Neuronal stem cell (in vitro differentiated cells): ENCODE results near the gene POLDIP2.

Experiments used
- DNase-seq: peaks from one replicate; pipeline ENCODE4 v3.0.0-alpha.2; 2013; ENCODE audit warnings: low spot score
- H2AFZ ChIP-seq: one replicate; pipeline ENCODE4 v1.6.1; 2013; ENCODE audit warnings: mild to moderate bottlenecking, low read length, inconsistent platforms
- H2AK5ac ChIP-seq: 2 replicates; pipeline ENCODE4 v1.6.1; 2013; ENCODE audit warnings: low read depth, mild to moderate bottlenecking, inconsistent platforms, low read length, moderate library complexity, mixed read lengths
- H2BK120ac ChIP-seq: 2 replicates; pipeline ENCODE4 v1.6.1; 2013; ENCODE audit warnings: low read depth, mild to moderate bottlenecking, inconsistent platforms, low read length, moderate library complexity, mixed read lengths
- H2BK12ac ChIP-seq: one replicate; pipeline ENCODE4 v1.6.1; 2013; ENCODE audit warnings: low read length, inconsistent platforms
- H2BK15ac ChIP-seq: 2 replicates; pipeline ENCODE4 v1.6.1; 2013; ENCODE audit warnings: mild to moderate bottlenecking, low read length, inconsistent platforms, mixed read lengths
- H2BK5ac ChIP-seq: one replicate; pipeline ENCODE4 v1.6.1; 2013; ENCODE audit warnings: inconsistent platforms, mild to moderate bottlenecking, low read length, moderate library complexity
- H3K14ac ChIP-seq: one replicate; pipeline ENCODE4 v1.6.1; 2013; ENCODE audit warnings: low read length, inconsistent platforms
- H3K18ac ChIP-seq: 2 replicates; pipeline ENCODE4 v1.6.1; 2013; ENCODE audit warnings: low read length, inconsistent platforms
- H3K23ac ChIP-seq: 2 replicates; pipeline ENCODE4 v1.6.1; 2013; ENCODE audit warnings: low read depth, mild to moderate bottlenecking, mixed read lengths, low read length, inconsistent platforms; ENCODE audit not compliant: poor library complexity
- H3K27ac ChIP-seq: replicated peaks from 3 replicates; pipeline ENCODE4 v1.5.1; 2013; ENCODE audit warnings: low read length, inconsistent platforms
- H3K27me3 ChIP-seq, 3 experiments: 2 replicates each; pipeline ENCODE4 v1.6.1; 2013; ENCODE audit warnings: low read length in 3 of 3, mild to moderate bottlenecking in 2 of 3, inconsistent platforms in 1 of 3, low read depth in 1 of 3, mixed read lengths in 1 of 3, moderate library complexity in 1 of 3; ENCODE audit not compliant: control insufficient read depth in 3 of 3, insufficient read depth in 3 of 3
- H3K36me3 ChIP-seq, 2 donors: replicated peaks in 1 of 2; 2 replicates each; pipeline ENCODE4 v1.6.1; 2013; ENCODE audit warnings: low read length in 2 of 2; ENCODE audit not compliant: control insufficient read depth in 2 of 2, insufficient read depth in 2 of 2
- H3K4ac ChIP-seq: 2 replicates; pipeline ENCODE4 v1.6.1; 2013; ENCODE audit warnings: inconsistent platforms, mild to moderate bottlenecking, low read length, moderate library complexity
- H3K4me1 ChIP-seq, 2 donors: 1 replicate in 1 of 2; 2 replicates in 1 of 2; pipeline ENCODE4 v1.6.1; 2013; ENCODE audit warnings: low read length in 2 of 2, low read depth in 1 of 2; ENCODE audit not compliant: control insufficient read depth in 2 of 2, insufficient read depth in 1 of 2
- H3K4me2 ChIP-seq: one replicate; pipeline ENCODE4 v1.6.1; 2013; ENCODE audit warnings: mild to moderate bottlenecking, low read length, inconsistent platforms; ENCODE audit not compliant: insufficient read depth, poor library complexity, severe bottlenecking
- H3K4me3 ChIP-seq, 2 donors: 2 replicates each; pipeline ENCODE4 v1.5.1; 2013; ENCODE audit warnings: low read length in 2 of 2, mild to moderate bottlenecking in 2 of 2, inconsistent platforms in 1 of 2, moderate library complexity in 1 of 2
- H3K79me1 ChIP-seq: one replicate; pipeline ENCODE4 v1.6.1; 2013; ENCODE audit warnings: low read depth, mild to moderate bottlenecking, inconsistent platforms, low read length, moderate library complexity
- H3K9ac ChIP-seq: one replicate; pipeline ENCODE4 v1.6.1; 2013; ENCODE audit warnings: mild to moderate bottlenecking, low read depth, low read length, inconsistent platforms; ENCODE audit not compliant: poor library complexity
- H3K9me3 ChIP-seq, 2 donors: replicated peaks in 1 of 2; 2 replicates each; pipeline versions ENCODE3 to v1.6.1; 2013; ENCODE audit warnings: low read length in 2 of 2, mild to moderate bottlenecking in 2 of 2, inconsistent platforms in 1 of 2, low read depth in 1 of 2, mixed read lengths in 1 of 2, moderate library complexity in 1 of 2; ENCODE audit not compliant: control insufficient read depth in 2 of 2, insufficient read depth in 1 of 2
- H4K8ac ChIP-seq: one replicate; pipeline ENCODE4 v1.6.1; 2013; ENCODE audit warnings: low read depth, mild to moderate bottlenecking, inconsistent platforms, low read length, moderate library complexity
- H4K91ac ChIP-seq: one replicate; pipeline ENCODE4 v1.6.1; 2013; ENCODE audit warnings: low read length, low read depth, mild to moderate bottlenecking, inconsistent platforms; ENCODE audit not compliant: poor library complexity
- WGBS, 2 donors: extraction: QIAGEN DNeasy Blood & Tissue Kit; methylation state at CpG; one replicate each; pipeline ENCODE4 v1.1.7; 2013; ENCODE audit warnings: missing lambda C conversion rate in 2 of 2, mixed read lengths in 1 of 2; ENCODE audit not compliant: insufficient read length in 2 of 2, insufficient replicate concordance in 1 of 2; ENCODE audit errors: extremely low coverage in 2 of 2; 5-methylcytosine and 5-hydroxymethylcytosine counted together

The POLDIP2 gene

DNA sequence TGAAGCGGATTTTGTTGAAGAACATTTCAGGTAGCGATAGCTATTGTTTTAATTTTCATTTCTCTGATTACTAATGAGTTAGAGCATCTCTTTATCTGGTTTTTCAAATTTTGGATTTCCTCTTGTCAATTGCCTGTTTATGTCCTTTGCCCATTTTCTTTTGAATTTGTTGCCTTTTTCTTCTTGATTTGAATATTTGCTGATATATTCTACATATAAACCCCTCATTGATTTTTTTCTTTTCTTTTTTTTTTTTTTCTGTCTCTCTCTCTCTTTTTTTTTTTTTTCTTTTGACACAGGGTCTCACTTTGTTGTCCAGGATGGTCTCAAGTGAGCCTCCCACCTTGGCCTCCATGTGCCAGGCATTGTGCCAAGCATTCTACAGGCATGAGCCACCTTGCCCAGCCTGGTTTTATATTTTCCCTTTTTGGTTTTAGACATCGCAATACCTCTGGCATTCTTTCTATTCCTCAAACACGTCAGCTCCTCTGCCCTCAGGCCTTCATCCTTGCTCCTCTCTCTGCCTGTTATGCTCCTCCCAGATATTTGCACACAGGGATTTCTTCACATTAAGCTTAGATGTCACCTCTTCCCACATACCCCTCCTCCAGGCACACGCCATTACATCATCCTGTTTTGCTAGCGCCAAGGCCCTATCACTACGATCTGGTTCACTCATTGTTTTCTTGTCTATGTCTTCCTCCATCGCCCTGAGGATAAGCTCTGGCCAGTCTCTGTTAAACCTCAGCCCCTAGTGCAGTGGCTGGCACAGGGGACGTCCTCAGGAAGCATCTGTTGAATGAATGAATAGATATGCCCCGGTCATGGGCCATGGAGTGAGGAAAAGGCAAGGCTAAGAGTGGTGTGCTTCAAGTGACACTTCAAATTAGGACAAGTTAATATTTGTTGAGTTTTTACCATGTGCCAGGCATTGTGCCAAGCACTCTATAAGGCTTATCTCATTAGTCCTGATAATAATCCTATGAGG, 22.8 kb upstream of the POLDIP2 start:
- no CpG with 5 or more reads among the region's 10 CpGs for WGBS, 2 donors
- Histone ChIP-seq H3K27me3 (peaks cover 0 to 37% (median 12%) of the 10 kb centered on the region in 3 experiments), H3K4me1 (peaks cover 0 to 7% of the 10 kb centered on the region in 2 donors), H4K91ac (no peak overlapping the region), H3K79me1 (no peaks in the 10 kb centered on the region), H2BK12ac (no peak overlapping the region), H2AK5ac (no peak overlapping the region), H3K9me3 (peaks cover 0 to 3% of the 10 kb centered on the region in 2 donors), H3K4ac (no peak overlapping the region), H2BK15ac (no peak overlapping the region), H3K23ac (no peak overlapping the region), H3K36me3 (peaks cover 3 to 37% of the 10 kb centered on the region in 2 donors), H2BK120ac (no peak overlapping the region), H3K14ac (no peak overlapping the region), H3K9ac (no peak overlapping the region), H4K8ac (no peak overlapping the region), H2AFZ (no peak overlapping the region), H3K27ac (no peak overlapping the region), H3K4me3 (no peak overlapping the region), H3K4me2 (no peak overlapping the region), H3K18ac (no peak overlapping the region), H2BK5ac (no peak overlapping the region)
- DNase-seq: no peak

GRCh38 chr17:28372945-28373274, 15.6 kb upstream of the POLDIP2 start:
- Histone ChIP-seq H2BK12ac (no peak overlapping the region), H3K27me3 (peaks cover 0 to 16% (median 0%) of the 10 kb centered on the region in 3 experiments), H2AFZ (no peak overlapping the region), H2AK5ac (no peak overlapping the region), H3K36me3 (peaks cover 0 to 13% of the 10 kb centered on the region in 2 donors), H4K91ac (no peak overlapping the region), H3K9ac (no peak overlapping the region), H3K18ac (no peak overlapping the region), H3K4ac (no peak overlapping the region), H3K9me3 (no peaks in the 10 kb centered on the region), H4K8ac (no peak overlapping the region), H3K79me1 (peaks cover 3% of the 10 kb centered on the region), H3K23ac (no peak overlapping the region), H3K27ac (no peak overlapping the region), H3K4me3 (peak overlapping the region in 1 of 2 donors; percentile 97), H2BK5ac (no peak overlapping the region), H2BK15ac (no peak overlapping the region), H3K14ac (no peak overlapping the region), H2BK120ac (no peak overlapping the region), H3K4me2 (no peak overlapping the region), H3K4me1 (peaks cover 24 to 25% of the 10 kb centered on the region in 2 donors)
- WGBS, 2 donors: no CpG with 5 or more reads among the region's 6 CpGs
- DNase-seq: no peak

GRCh38 chr17:28372203-28372944, 15.0 kb upstream of the POLDIP2 start:
- Histone ChIP-seq H3K9me3 (no peaks in the 10 kb centered on the region), H3K36me3 (peaks cover 0 to 12% of the 10 kb centered on the region in 2 donors), H3K18ac (peak overlapping the region; percentile 92), H2BK12ac (no peak overlapping the region), H3K4ac (no peak overlapping the region), H4K91ac (peak overlapping the region; percentile 39), H3K4me2 (peak overlapping the region; percentile 96), H2AFZ (peak overlapping the region; percentile 97), H2AK5ac (peak overlapping the region; percentile 20), H3K9ac (peak overlapping the region; percentile 80), H4K8ac (no peak overlapping the region), H2BK120ac (no peak overlapping the region), H3K23ac (peak overlapping the region; percentile 60), H3K79me1 (peaks cover 3% of the 10 kb centered on the region), H3K27me3 (peaks cover 0 to 16% (median 0%) of the 10 kb centered on the region in 3 experiments), H3K27ac (no peak overlapping the region), H2BK5ac (peak overlapping the region; percentile 62), H3K14ac (no peak overlapping the region), H2BK15ac (no peak overlapping the region), H3K4me3 (peak overlapping the region; percentile 79 to 97), H3K4me1 (peaks cover 24 to 25% of the 10 kb centered on the region in 2 donors)
- WGBS, 2 donors: no CpG with 5 or more reads among the region's 53 CpGs
- no peak for DNase-seq
